ENCODE measurements around the gene APOBEC3B.

DNA sequence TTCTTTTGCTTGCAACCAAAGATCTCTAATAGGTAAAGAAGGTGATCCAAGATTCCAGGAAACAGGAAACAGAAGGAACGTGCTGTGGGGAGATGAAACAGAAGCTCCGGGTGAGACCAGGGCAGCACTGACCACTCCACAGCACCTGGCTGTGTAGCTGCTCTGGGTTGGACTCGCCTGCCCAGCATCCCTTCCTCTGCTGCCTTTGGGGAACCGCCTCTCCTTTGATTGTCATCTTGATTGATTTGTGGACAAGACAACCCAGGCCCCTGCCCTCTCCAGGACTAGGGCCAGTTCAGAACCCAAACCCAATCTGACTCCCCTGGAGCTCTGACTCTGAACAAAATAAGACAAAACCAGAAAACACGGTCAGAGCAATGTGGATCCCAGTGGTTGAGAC lies 39.4 kb upstream of the APOBEC3B start:
- TF ChIP-seq, protein P1, sequence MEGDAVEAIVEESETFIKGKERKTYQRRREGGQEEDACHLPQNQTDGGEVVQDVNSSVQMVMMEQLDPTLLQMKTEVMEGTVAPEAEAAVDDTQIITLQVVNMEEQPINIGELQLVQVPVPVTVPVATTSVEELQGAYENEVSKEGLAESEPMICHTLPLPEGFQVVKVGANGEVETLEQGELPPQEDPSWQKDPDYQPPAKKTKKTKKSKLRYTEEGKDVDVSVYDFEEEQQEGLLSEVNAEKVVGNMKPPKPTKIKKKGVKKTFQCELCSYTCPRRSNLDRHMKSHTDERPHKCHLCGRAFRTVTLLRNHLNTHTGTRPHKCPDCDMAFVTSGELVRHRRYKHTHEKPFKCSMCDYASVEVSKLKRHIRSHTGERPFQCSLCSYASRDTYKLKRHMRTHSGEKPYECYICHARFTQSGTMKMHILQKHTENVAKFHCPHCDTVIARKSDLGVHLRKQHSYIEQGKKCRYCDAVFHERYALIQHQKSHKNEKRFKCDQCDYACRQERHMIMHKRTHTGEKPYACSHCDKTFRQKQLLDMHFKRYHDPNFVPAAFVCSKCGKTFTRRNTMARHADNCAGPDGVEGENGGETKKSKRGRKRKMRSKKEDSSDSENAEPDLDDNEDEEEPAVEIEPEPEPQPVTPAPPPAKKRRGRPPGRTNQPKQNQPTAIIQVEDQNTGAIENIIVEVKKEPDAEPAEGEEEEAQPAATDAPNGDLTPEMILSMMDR (IDR thresholded peaks at IDR 0.05): no peak
- no peak for TF ChIP-seq POLR2A (IDR thresholded peaks at IDR 0.05)
